MM.1S (cell line): ENCODE results near the gene ABCA13.
A peak's percentile ranks its signal among the peaks of the same experiment; 100 is the strongest.

Source experiments
- DNase-seq: peaks from one replicate; pipeline ENCODE4 v3.0.0-alpha.2; 2015
- H2AFZ ChIP-seq: fragments of 300-600 bp; sonication (generic); 2 replicates; pipeline ENCODE4 v1.6.0; 2016; ENCODE audit warnings: antibody characterized with exemption, low read length
- H3F3A ChIP-seq: fragments of 300-600 bp; sonication (generic); 2 replicates; pipeline ENCODE4 v1.6.1; 2016; ENCODE audit warnings: mild to moderate bottlenecking, antibody characterized with exemption, low read length, moderate library complexity, mixed read lengths; ENCODE audit not compliant: insufficient read depth
- H3K27ac ChIP-seq: fragments of 300-600 bp; sonication (generic); 2 replicates; pipeline ENCODE4 v1.5.1; 2016; ENCODE audit warnings: mild to moderate bottlenecking, low read length
- H3K27me3 ChIP-seq: fragments of 300-600 bp; sonication (generic); replicated peaks from 2 replicates; pipeline ENCODE4 v1.6.0; 2016; ENCODE audit warnings: low read length; ENCODE audit not compliant: insufficient read depth
- H3K36me3 ChIP-seq: fragments of 300-600 bp; sonication (generic); replicated peaks from 2 replicates; pipeline ENCODE4 v1.6.1; 2016; ENCODE audit warnings: mild to moderate bottlenecking, low read length, mixed read lengths; ENCODE audit not compliant: insufficient read depth
- H3K4me1 ChIP-seq: fragments of 300-600 bp; sonication (generic); 2 replicates; pipeline ENCODE4 v1.6.1; 2016; ENCODE audit warnings: low read length, mixed read lengths
- H3K4me2 ChIP-seq: fragments of 300-600 bp; sonication (generic); 2 replicates; pipeline ENCODE4 v1.6.0; 2016; ENCODE audit warnings: low read depth, low read length
- H3K4me3 ChIP-seq: fragments of 300-600 bp; sonication (generic); 2 replicates; pipeline ENCODE4 v1.5.1; 2016; ENCODE audit warnings: low read length, mixed read lengths
- H3K79me2 ChIP-seq: fragments of 300-600 bp; sonication (generic); 2 replicates; pipeline ENCODE4 v1.6.1; 2016; ENCODE audit warnings: mixed run types, low read length, mixed read lengths
- H3K9ac ChIP-seq: fragments of 300-600 bp; sonication (generic); 2 replicates; pipeline ENCODE4 v1.6.1; 2016; ENCODE audit warnings: low read length, mixed read lengths
- H3K9me2 ChIP-seq: fragments of 300-600 bp; sonication (generic); replicated peaks from 2 replicates; pipeline ENCODE4 v1.6.1; 2016; ENCODE audit warnings: mild to moderate bottlenecking, low read length, mixed read lengths; ENCODE audit not compliant: insufficient read depth
- H3K9me3 ChIP-seq: fragments of 300-600 bp; sonication (generic); replicated peaks from 2 replicates; pipeline ENCODE4 v1.6.1; 2016; ENCODE audit warnings: mild to moderate bottlenecking, low read length, mixed read lengths; ENCODE audit not compliant: insufficient read depth
- H4K20me1 ChIP-seq: fragments of 300-600 bp; sonication (generic); 2 replicates; pipeline ENCODE4 v1.6.1; 2016; ENCODE audit warnings: mild to moderate bottlenecking, low read length, moderate library complexity, mixed read lengths; ENCODE audit not compliant: insufficient read depth
- CTCF ChIP-seq: fragments of 300-600 bp; sonication (generic); IDR thresholded peaks from 2 replicates; pipeline ENCODE4 v1.5.1; 2016; ENCODE audit warnings: antibody characterized with exemption, low read length, mixed read lengths
- EZH2 ChIP-seq: fragments of 300-600 bp; sonication (generic); optimal IDR thresholded peaks from 2 replicates; pipeline ENCODE3; 2017; ENCODE audit warnings: low read depth, mild to moderate bottlenecking, antibody characterized with exemption, low read length, mixed read lengths
- EZH2phosphoT487 ChIP-seq: fragments of 300-600 bp; sonication (generic); IDR thresholded peaks from 2 replicates; pipeline ENCODE4 v1.6.1; 2018; ENCODE audit warnings: antibody characterized with exemption, low read length

ABCA13 gene

GRCh38 chr7:48551652-48552051 is 380.4 kb downstream of the ABCA13 start:
- Histone ChIP-seq H3K27me3 (no peaks in the 10 kb centered on the region), H3K9ac (no peak overlapping the region), H3K36me3 (no peaks in the 10 kb centered on the region), H3K9me2 (no peaks in the 10 kb centered on the region), H2AFZ (no peak overlapping the region), H3K4me1 (no peaks in the 10 kb centered on the region), H3K4me3 (no peak overlapping the region), H4K20me1 (no peaks in the 10 kb centered on the region), H3K9me3 (no peaks in the 10 kb centered on the region), H3K27ac (no peak overlapping the region), H3F3A (no peaks in the 10 kb centered on the region), H3K79me2 (no peaks in the 10 kb centered on the region), H3K4me2 (no peak overlapping the region)
- TF ChIP-seq EZH2phosphoT487 (no peak), CTCF (no peak), EZH2 (no peak)
- DNase-seq: no peak

- H3K27ac ChIP-seq: no peak overlapping the region
- no peak overlapping the region for H3K4me3 ChIP-seq
- H3K4me1 ChIP-seq: no peaks in the 10 kb centered on the region
- no peaks in the 10 kb centered on the region for H3K9me2 ChIP-seq
- no peaks in the 10 kb centered on the region for H3K36me3 ChIP-seq
- DNase-seq: no peak
- no peak overlapping the region for H3K4me2 ChIP-seq
- TF ChIP-seq EZH2 (no peak), CTCF (no peak), EZH2phosphoT487 (no peak)
- H3F3A ChIP-seq: no peaks in the 10 kb centered on the region
- no peaks in the 10 kb centered on the region for H3K27me3 ChIP-seq
- no peak overlapping the region for H3K9ac ChIP-seq
- H3K79me2 ChIP-seq: no peaks in the 10 kb centered on the region
- H2AFZ ChIP-seq: no peak overlapping the region
- no peaks in the 10 kb centered on the region for H4K20me1 ChIP-seq
- no peaks in the 10 kb centered on the region for H3K9me3 ChIP-seq
Measured at GRCh38 chr7:48563334-48563733, 392.1 kb downstream of the ABCA13 start.

GRCh38 chr7:48575516-48575915 is 404.3 kb downstream of the ABCA13 start:
- Histone ChIP-seq H3K9ac (no peak overlapping the region), H4K20me1 (no peaks in the 10 kb centered on the region), H3K27ac (no peak overlapping the region), H3K79me2 (no peaks in the 10 kb centered on the region), H3K9me2 (no peaks in the 10 kb centered on the region), H3K27me3 (no peaks in the 10 kb centered on the region), H3K4me3 (no peak overlapping the region), H2AFZ (no peak overlapping the region), H3K36me3 (no peaks in the 10 kb centered on the region), H3K9me3 (no peaks in the 10 kb centered on the region), H3F3A (0 out of 2 replicates have a peak, but pooled peaks cover 2% of the 10 kb centered on the region), H3K4me2 (peak overlapping the region; percentile 16; the same call in 1 of the 2 replicates), H3K4me1 (peaks cover 3% of the 10 kb centered on the region; the same call in 1 of the 2 replicates)
- DNase-seq: peak; percentile 53
- TF ChIP-seq CTCF (no peak), EZH2 (no peak), EZH2phosphoT487 (no peak)
